HG03378 (cell line): ENCODE results near the gene STAU1.
"Not testable (repeated sequence)": the region's sequence is repeated elsewhere in the genome, so short reads cannot be mapped to it uniquely, and the experiment has no call there.

Source experiments
- ATAC-seq: cut with Tn5 transposase; IDR thresholded peaks from one replicate; pipeline ENCODE4 v1.9.1; 2021; ENCODE audit warnings: mild to moderate bottlenecking, moderate library complexity; ENCODE audit not compliant: unreplicated experiment

Gene STAU1

GRCh38 chr20:49203746-49204145, 15.6 kb upstream of the STAU1 start:
- no peak for ATAC-seq

- no peak for ATAC-seq
Observed at GRCh38 chr20:49203011-49203410, 14.9 kb upstream of the STAU1 start.

- no peak for ATAC-seq
Observed at GRCh38 chr20:49199729-49200293, 11.7 kb upstream of the STAU1 start.

DNA sequence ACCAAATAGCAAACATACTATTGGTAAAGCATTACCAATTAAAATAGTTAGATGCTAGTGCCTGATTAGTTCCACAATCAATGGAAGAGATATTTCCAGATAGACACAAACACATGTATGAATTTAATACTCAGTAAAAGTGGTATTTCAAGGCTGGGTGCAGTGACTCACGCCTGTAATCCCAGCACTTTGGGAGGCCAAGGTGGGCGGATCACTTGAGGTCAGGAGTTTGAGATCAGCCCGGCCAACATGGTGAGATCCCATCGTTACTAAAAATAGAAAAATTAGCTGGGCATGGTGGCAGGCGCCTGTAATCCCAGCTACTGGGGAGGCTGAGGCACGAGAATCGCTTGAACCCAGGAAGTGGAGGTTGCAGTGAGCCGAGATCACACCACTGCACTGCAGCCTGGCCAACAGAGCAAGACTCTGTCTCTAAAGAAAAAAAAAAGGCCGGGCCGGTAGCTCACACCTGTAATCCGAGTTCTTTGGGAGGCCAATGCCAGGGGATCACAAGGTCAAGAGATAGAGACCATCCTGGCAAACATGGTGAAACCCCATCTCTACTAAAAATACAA, 4.9 kb upstream of the STAU1 start:
- not testable (repeated sequence) for ATAC-seq

- ATAC-seq = no peak
Observed at GRCh38 chr20:49187330-49187850, 744 bp downstream of the STAU1 start.

- ATAC-seq = no peak
Observed at GRCh38 chr20:49186535-49187329, 1.4 kb downstream of the STAU1 start.

DNA sequence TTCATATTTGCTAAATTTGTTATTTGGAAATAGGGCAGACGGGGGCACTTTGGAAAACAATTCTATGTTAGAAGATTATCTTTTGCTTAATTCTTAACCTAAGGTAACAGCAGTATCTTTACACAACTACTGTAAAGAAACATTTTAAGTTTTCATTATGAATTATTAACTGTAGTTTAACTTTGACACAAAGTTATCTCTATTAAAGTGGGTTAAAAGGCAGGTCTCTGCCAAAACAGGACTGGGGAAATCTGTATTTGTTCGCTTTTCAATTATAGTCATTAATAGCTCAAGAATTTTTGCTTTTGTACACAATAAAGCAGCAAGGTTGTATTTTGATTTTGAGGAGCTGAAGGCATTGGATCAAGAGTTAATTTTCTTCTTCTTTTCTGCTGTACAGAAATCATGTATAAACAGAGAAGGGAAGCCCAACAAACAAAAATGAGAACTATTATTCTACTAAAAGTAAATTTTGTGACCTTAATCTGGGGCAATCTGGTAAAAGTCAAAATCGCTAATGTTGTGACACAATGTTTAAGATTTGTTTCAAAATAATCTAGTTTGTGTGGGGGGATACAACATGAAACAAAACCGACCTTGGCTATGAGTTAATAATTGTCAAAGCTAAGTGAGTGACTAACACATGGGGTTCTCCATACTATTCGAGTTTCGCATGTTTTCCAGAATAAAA, 2.9 kb downstream of the STAU1 start:
- ATAC-seq = no peak

DNA sequence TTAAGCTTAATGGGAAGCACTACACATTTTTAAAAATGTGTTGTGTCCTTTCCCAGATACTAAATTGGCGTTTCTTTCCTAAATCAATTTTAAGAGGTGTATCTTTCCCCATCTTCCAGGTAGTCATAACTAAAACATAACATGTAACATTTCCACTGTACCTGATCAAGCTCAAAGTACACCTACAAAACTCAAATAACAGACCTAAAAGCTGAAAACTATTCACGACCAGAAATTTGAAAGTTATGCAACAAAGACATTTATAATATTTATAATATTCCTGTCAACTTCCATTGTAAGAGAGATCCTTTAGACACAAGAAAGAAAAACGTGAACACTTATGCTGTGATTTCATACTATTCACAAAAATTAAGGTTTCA, 3.5 kb downstream of the STAU1 start:
- no peak for ATAC-seq

GRCh38 chr20:49184084-49184501, 4.0 kb downstream of the STAU1 start:
- ATAC-seq = not testable (repeated sequence)

- no peak for ATAC-seq
Observed at GRCh38 chr20:49183444-49183843, 4.7 kb downstream of the STAU1 start.

- no peak for ATAC-seq
Observed at GRCh38 chr20:49181265-49181877, 6.8 kb downstream of the STAU1 start.

- peak; percentile 62 for ATAC-seq
Observed at GRCh38 chr20:49179368-49180277, 8.5 kb downstream of the STAU1 start.

DNA sequence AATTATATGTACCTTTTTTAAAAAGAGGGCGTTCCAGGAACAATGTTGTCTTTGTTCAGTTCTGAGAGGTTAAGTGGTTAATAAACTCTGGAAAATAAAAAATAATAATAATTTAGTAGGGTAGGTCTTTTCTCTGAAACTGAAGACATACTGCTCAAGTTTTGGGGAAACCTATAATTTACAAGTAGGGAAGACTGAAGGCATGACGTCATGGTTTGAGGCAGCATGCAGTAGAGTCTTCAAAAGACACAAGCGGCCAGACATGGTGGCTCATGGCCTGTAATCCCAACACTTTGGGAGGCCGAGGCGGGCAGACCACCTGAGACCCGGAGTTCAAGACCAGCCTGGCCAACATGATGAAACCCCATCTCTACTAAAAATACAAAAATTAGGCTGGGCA, 14.0 kb downstream of the STAU1 start:
- no peak for ATAC-seq

DNA sequence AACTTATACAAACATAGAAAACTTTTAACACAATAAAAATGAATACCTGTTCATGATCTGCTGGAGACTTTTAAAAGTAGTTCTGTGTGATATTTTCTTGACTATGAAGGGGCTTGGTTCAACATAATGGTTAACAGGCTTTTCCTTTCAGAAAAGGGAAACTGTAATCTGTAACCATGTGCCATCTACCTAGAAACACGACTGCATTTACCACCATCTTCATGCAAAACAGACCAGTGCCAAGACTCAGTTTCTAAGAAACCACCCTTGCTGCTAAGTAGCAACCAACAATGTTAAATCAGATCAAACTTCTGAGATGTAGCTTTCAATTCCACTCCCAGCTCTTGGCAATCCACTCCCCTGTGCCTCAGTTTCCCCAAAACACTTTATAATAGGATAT, 15.7 kb downstream of the STAU1 start:
- no peak for ATAC-seq

DNA sequence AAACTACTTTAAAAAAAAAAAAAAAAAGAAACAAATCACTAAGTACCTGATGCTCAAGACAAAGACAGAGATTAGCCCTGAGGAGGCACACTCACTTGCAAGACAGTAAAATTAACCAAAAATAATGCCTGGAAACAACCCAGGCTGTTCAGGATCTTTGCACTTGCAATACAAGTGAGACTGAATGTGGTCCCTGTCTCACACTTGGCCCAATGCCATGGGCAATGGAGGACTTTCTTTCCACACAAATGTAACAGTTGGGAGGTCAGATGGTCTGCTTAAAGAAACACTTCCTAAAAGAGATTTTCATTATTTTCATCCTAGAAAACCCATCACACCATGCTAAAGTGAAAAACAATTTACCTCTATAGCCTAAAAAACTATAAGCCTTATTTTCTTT, 16.2 kb downstream of the STAU1 start:
- no peak for ATAC-seq

DNA sequence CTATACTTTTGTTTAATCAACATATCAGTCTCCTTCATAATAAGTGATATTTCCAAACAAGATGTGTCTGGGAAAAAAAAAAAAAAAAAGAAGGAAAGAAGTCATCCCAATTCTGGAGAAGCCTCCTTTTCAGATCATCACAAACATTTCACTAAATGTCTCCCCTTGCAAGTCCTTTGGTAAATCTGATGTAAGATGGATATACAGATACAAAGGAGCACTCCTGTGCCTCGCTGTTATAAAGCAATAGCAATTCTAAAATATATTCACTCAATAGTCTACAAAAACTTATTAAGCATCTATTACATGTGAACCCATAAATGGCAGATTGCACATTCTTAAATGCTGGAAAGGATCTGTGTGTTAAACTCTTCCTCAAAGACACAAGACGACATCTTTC, 17.4 kb downstream of the STAU1 start:
- ATAC-seq = no peak

DNA sequence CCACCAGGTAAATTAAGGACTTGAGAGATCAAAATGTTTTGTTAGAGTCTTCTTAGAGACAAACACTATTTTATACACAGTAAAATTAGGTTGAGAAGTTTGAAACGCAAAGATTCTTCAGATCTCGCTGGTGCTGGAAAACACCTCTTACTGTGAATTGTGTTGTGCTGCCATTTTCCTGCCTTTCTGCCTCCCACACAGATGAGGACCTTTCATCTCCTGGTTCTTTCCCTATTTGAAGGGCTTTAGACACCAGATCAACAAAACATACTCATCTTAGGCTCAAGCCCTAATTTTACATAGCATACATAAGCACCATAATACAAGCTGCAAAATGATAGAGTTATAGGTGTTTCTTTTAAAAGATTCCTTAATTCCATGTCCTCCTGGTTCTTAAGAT, 18.6 kb downstream of the STAU1 start:
- no peak for ATAC-seq

DNA sequence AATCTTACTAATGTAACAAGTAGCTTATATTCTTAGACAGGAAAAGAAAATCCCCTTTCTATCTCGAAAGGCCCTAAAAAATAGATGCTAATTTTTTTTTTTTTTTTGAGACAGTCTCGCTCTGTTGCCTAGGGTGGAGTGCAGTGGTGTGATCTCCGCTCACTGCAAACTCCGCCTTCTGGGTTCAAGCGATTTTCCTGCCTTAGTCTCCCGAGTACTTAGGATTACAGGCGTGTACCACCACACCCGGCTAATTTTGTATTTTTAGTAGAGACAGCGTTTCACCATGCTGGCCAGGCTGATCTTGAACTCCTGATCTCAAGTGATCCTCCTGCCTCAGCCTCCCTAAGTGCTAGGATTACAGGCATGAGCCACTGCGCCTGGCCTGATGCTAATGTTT, 19.3 kb downstream of the STAU1 start:
- not testable (repeated sequence) for ATAC-seq

- ATAC-seq = no peak
Observed at GRCh38 chr20:49167811-49168507, 20.2 kb downstream of the STAU1 start.
